Measurements from ENCODE around the gene ACSF3. TPM values are rescaled to one million over a fixed set of nuclear protein-coding genes. Genes with fewer than 3 reads are reported as not detected.
A peak's percentile ranks its signal among the peaks of the same experiment; 100 is the strongest.

The ACSF3 gene
- total RNA-seq, 1 donor from 2014 or later = 31.7 TPM

- TF ChIP-seq CTCF (IDR thresholded peaks at IDR 0.05) = no peak
- no peak overlapping the region for H3K4me3 ChIP-seq
- DNase-seq (no peak), ATAC-seq (peak; percentile 15 to 19)
- H3K4me1 ChIP-seq = peaks cover 27% of the 10 kb centered on the region
- no peaks in the 10 kb centered on the region for H3K27me3 ChIP-seq (ENCODE audit: low read depth)
- H3K36me3 ChIP-seq = peaks cover 24% of the 10 kb centered on the region
- no peaks in the 10 kb centered on the region for H3K9me3 ChIP-seq
- intact Hi-C loops (cut with DNase I) = no loop called here
- H3K27ac ChIP-seq = no peak overlapping the region
These were observed 60.9 kb downstream of the ACSF3 start for GRCh38 chr16:89154390-89155183.

- H3K27ac ChIP-seq = no peak overlapping the region
- peak; percentile 57 to 63 for ATAC-seq
- H3K4me3 ChIP-seq = no peak overlapping the region
- intact Hi-C loops (cut with DNase I) = no loop called here
- H3K27me3 ChIP-seq (ENCODE audit: low read depth) = no peaks in the 10 kb centered on the region
- peak; percentile 68 for DNase-seq
- H3K9me3 ChIP-seq = no peaks in the 10 kb centered on the region
- no peak for TF ChIP-seq CTCF (IDR thresholded peaks at IDR 0.05)
- peaks cover 27% of the 10 kb centered on the region for H3K4me1 ChIP-seq
- peaks cover 19% of the 10 kb centered on the region for H3K36me3 ChIP-seq
These were observed 61.6 kb downstream of the ACSF3 start for GRCh38 chr16:89155184-89155679.

- peaks cover 10% of the 10 kb centered on the region for H3K36me3 ChIP-seq
- no peak overlapping the region for H3K4me3 ChIP-seq
- intact Hi-C loops (cut with DNase I) = no loop called here
- H3K9me3 ChIP-seq = no peaks in the 10 kb centered on the region
- ATAC-seq (peak in 1 of 2 donors; percentile 6), DNase-seq (no peak)
- H3K4me1 ChIP-seq = peaks cover 27% of the 10 kb centered on the region
- H3K27ac ChIP-seq = peak overlapping the region; percentile 21
- H3K27me3 ChIP-seq (ENCODE audit: low read depth) = no peaks in the 10 kb centered on the region
- TF ChIP-seq CTCF (IDR thresholded peaks at IDR 0.05) = no peak
These were observed 62.4 kb downstream of the ACSF3 start for GRCh38 chr16:89155851-89156739.

GRCh38 chr16:89156740-89157645 lies 63.3 kb downstream of the ACSF3 start:
- Histone ChIP-seq H3K27me3 (ENCODE audit: low read depth) (no peaks in the 10 kb centered on the region), H3K36me3 (peaks cover 4% of the 10 kb centered on the region), H3K27ac (no peak overlapping the region), H3K4me1 (peaks cover 27% of the 10 kb centered on the region), H3K9me3 (no peaks in the 10 kb centered on the region), H3K4me3 (no peak overlapping the region)
- no peak for DNase-seq
- no peak for TF ChIP-seq CTCF (IDR thresholded peaks at IDR 0.05)
- no peak for ATAC-seq
- intact Hi-C loops (cut with DNase I) = no loop called here

- Histone ChIP-seq H3K4me3 (no peak overlapping the region), H3K27ac (no peak overlapping the region), H3K4me1 (peaks cover 27% of the 10 kb centered on the region), H3K36me3 (no peaks in the 10 kb centered on the region), H3K9me3 (no peaks in the 10 kb centered on the region), H3K27me3 (ENCODE audit: low read depth) (peaks cover 3% of the 10 kb centered on the region)
- DNase-seq = no peak
- no peak for TF ChIP-seq CTCF (IDR thresholded peaks at IDR 0.05)
- no peak for ATAC-seq
- intact Hi-C loops (cut with DNase I) = no loop called here
These were observed 64.1 kb downstream of the ACSF3 start for GRCh38 chr16:89157778-89158177.
